Measurements from ENCODE around the gene NOTCH4.
"Not testable (repeated sequence)": the region's sequence is repeated elsewhere in the genome, so short reads cannot be mapped to it uniquely, and the experiment has no call there.

NOTCH4 gene

DNA sequence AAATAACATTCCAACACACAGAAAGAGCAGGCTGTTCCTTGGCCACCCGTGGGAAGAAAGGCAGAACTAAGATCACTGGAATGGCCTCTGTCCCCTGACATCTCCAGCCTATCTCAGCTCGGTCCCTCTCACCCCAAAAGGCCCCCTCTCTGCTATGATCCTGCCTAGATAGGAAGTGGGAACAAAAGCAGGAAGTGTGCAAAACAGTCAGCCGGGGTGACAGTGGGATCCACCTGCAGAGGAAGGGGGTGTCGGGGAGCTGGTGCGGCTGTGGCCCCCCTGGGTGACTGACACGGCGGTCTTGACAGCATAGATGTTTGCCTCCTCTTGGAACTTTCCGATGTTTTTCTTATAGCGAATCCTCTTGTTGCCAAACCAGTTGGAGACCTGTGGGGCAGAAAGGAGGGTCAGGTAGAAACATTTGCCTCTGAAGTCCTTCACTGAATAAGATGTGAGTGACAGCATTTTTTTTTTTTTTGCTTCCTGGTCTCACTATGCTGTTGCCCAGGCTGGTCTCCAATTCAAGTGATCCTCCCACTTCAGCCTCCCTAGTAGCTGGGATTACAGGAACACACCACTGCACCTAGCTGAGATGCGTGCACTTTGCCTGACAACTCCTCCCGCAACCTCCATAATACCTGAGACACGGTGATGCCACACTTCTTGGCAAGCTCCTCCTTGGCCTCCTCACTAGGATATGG, 36.7 kb downstream of the NOTCH4 start:
- CTCF ChIA-PET, result no interaction called here
- POLR2A ChIA-PET, result interaction anchor here (11.7 kb wide), 1 partner anchor 9 kb away, joined by 153 read pairs; the partner anchor contains the start of genes AGPAT1 and RNF5
- no peak for DNase-seq (ENCODE audit: extremely low spot score)
- no peak for TF ChIP-seq NFRKB (IDR thresholded peaks at IDR 0.05)
- TF ChIP-seq FOXA1 (IDR thresholded peaks at IDR 0.05), result no peak
- TF ChIP-seq ZNF384 (IDR thresholded peaks at IDR 0.05), result no peak
- TF ChIP-seq BHLHE40 (IDR thresholded peaks at IDR 0.05; ENCODE audit: borderline replicate concordance), result no peak
- TF ChIP-seq SUZ12 (IDR thresholded peaks at IDR 0.05), result no peak

DNA sequence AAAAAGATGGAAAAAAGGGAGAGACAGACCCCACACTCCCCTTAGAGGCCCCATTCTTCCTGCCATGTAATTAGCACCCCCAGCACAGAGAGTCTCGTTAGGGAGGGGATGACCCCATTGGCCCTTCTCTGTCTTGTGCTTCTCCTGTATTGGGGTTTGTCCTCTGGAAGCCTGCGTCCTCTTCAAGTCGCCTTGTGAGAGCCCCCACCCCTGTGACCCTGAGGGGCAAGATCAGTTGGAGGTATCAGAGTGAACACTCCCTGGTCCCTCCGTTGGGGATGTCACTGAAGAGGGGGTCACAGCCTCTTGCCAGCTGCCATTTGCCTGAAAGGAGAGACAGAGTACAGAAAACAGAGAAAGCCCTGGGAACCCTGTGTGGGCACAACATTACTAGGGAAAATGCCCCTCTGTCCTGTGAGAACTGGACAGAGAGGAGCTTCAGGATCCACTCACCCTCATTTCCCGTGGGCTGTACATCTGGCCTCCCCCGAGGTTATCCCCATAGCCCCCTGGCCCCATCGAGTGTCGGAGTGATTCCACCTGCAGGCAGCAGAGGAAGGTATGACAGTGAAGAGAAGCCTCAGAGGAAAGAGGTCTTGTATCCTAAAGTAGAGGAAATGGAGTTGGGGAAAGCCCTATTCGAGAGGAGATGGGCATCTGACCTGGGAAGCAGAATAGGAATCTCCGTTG, 37.6 kb downstream of the NOTCH4 start:
- POLR2A ChIA-PET, result interaction anchor here (1.3 to 11.7 kb wide), 2 partner anchors 8 to 10 kb away, joined by 3 to 153 read pairs; partner anchors contain the start of genes AGPAT1 and RNF5
- DNase-seq (ENCODE audit: extremely low spot score); CTCF ChIA-PET: not testable (repeated sequence)

- CTCF ChIA-PET, result not testable (repeated sequence)
- DNase-seq (ENCODE audit: extremely low spot score), result peak; percentile 51
- POLR2A ChIA-PET, result interaction anchor here (1.3 kb wide), 1 partner anchor 9 kb away, joined by 3 read pairs; the partner anchor contains the start of gene AGPAT1
Measured at GRCh38 chr6:32185681-32186131, 38.2 kb downstream of the NOTCH4 start.

DNA sequence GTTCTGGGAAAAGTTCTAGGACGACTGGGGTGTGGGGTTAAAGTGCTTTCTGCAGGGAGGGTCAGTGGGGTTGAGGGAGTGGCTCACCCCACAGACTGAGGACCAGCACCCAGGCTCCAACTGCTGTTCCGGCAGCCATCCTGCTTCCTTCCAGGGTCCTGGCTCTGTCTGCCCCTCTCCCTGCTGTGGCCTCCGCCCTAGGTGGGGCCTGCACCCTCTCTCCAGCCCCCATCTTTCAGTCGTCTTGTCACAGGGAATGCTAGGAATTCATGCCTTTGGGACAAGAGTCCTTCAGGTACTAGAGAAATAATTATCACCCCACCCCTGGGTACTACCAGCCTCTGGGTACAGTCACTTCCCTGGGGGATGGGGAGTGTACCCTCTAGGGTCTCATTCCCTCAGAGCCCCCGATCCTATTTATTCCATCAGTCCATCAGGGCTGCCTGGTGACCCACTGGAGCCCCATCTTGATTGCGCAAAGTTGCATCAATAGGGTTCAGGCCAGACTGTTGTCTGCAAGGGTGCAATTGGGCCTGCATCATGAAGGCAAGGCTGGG, 39.7 kb downstream of the NOTCH4 start, which contains the start of gene AGER:
TSS of gene AGER (minus strand) at position 170 of the 557 bp plus-strand sequence. CDS start at position 139, 31 bp downstream.
- POLR2A ChIA-PET, result no interaction called here
- no peak for DNase-seq (ENCODE audit: extremely low spot score)
- CTCF ChIA-PET, result no interaction called here
- TF ChIP-seq L3MBTL2 (conservative IDR thresholded peaks at IDR 0.05) (no peak), LEF1 (IDR thresholded peaks at IDR 0.05; ENCODE audit: borderline replicate concordance) (no peak), SP1 (IDR thresholded peaks at IDR 0.05) (no peak), NFRKB (IDR thresholded peaks at IDR 0.05) (no peak), ARNT (IDR thresholded peaks at IDR 0.05) (no peak), FOXA1 (IDR thresholded peaks at IDR 0.05) (no peak), ZNF384 (IDR thresholded peaks at IDR 0.05) (no peak), HDGF (IDR thresholded peaks at IDR 0.05; ENCODE audit: borderline replicate concordance) (no peak), SUZ12 (IDR thresholded peaks at IDR 0.05) (no peak)
- TF ChIP-seq, protein P1, sequence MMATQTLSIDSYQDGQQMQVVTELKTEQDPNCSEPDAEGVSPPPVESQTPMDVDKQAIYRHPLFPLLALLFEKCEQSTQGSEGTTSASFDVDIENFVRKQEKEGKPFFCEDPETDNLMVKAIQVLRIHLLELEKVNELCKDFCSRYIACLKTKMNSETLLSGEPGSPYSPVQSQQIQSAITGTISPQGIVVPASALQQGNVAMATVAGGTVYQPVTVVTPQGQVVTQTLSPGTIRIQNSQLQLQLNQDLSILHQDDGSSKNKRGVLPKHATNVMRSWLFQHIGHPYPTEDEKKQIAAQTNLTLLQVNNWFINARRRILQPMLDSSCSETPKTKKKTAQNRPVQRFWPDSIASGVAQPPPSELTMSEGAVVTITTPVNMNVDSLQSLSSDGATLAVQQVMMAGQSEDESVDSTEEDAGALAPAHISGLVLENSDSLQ (IDR thresholded peaks at IDR 0.05), result no peak

DNA sequence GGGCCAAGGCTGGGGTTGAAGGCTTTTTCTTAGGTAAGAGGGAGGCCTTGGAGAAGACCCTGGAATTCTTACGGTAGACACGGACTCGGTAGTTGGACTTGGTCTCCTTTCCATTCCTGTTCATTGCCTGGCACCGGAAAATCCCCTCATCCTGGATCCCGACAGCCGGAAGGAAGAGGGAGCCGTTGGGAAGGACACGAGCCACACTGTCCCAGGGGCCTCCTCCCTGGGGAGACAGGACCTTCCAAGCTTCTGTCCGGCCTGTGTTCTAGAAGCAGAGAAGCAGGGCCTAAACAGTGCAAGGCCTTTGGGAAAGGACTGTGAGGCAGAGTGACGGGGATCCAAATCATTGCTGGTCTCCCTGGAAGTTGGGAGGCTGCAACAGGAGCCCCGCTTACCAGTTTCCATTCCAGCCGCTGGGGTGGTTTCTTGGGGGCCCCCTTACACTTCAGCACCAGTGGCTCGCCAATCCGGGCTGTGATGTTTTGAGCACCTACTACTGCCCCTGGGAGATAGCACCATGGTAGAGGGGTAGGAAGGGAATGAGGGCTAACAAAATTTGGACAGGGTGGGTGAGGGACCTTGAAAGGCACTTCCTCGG, 40.3 kb downstream of the NOTCH4 start:
- no peak for TF ChIP-seq FOXM1 (IDR thresholded peaks at IDR 0.05; ENCODE audit: borderline replicate concordance)
- TF ChIP-seq, protein P1 (IDR thresholded peaks at IDR 0.05), result no peak
- TF ChIP-seq SP1 (IDR thresholded peaks at IDR 0.05), result no peak
- TF ChIP-seq SUZ12 (IDR thresholded peaks at IDR 0.05), result no peak
- no peak for TF ChIP-seq ELF4 (IDR thresholded peaks at IDR 0.05)
- no peak for TF ChIP-seq FOXK2 (IDR thresholded peaks at IDR 0.05)
- no peak for TF ChIP-seq LEF1 (IDR thresholded peaks at IDR 0.05; ENCODE audit: borderline replicate concordance)
- ChIA-PET CTCF (no interaction called here), POLR2A (interaction anchor here (2.7 kb wide), 1 partner anchor 12 kb away, joined by 11 read pairs; no protein-coding TSS in a partner anchor)
- no peak for DNase-seq (ENCODE audit: extremely low spot score)

DNA sequence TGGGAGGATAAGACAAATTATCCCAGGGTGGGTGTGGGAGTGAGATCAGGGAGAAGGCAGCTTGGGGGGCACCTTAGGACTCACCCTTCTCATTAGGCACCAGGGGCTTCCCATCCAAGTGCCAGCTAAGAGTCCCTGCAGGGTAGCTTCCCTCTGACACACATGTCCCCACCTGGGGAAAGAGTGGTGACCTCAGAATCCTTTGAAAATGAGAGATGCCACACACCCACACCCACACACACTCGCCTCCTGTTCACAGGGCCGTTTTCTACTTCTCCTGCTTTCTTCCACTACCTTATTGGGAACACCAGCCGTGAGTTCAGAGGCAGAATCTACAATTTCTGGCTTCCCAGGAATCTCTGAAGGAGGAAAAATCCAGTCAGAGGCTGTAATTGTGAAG, 40.8 kb downstream of the NOTCH4 start:
- TF ChIP-seq FOXM1 (IDR thresholded peaks at IDR 0.05; ENCODE audit: borderline replicate concordance), result no peak
- TF ChIP-seq, protein P1 (IDR thresholded peaks at IDR 0.05), result no peak
- no peak for TF ChIP-seq FOXA1 (IDR thresholded peaks at IDR 0.05)
- no peak for TF ChIP-seq CTBP1 (IDR thresholded peaks at IDR 0.05; ENCODE audit: borderline replicate concordance)
- no peak for TF ChIP-seq NFRKB (IDR thresholded peaks at IDR 0.05)
- TF ChIP-seq L3MBTL2 (conservative IDR thresholded peaks at IDR 0.05), result no peak
- TF ChIP-seq ZNF384 (IDR thresholded peaks at IDR 0.05), result no peak
- TF ChIP-seq ELF4 (IDR thresholded peaks at IDR 0.05), result no peak
- TF ChIP-seq ARNT (IDR thresholded peaks at IDR 0.05), result no peak
- no peak for TF ChIP-seq SP1 (IDR thresholded peaks at IDR 0.05)
- no peak for TF ChIP-seq BHLHE40 (IDR thresholded peaks at IDR 0.05; ENCODE audit: borderline replicate concordance)
- no peak for TF ChIP-seq FOXK2 (IDR thresholded peaks at IDR 0.05)
- TF ChIP-seq TARDBP (IDR thresholded peaks at IDR 0.05), result no peak
- no peak for TF ChIP-seq SUZ12 (IDR thresholded peaks at IDR 0.05)
- TF ChIP-seq LEF1 (IDR thresholded peaks at IDR 0.05; ENCODE audit: borderline replicate concordance), result no peak
- TF ChIP-seq HDGF (IDR thresholded peaks at IDR 0.05; ENCODE audit: borderline replicate concordance), result no peak
- ChIA-PET POLR2A (interaction anchor here (0.7 to 2.7 kb wide), 2 partner anchors 12 to 54 kb away, joined by 3 to 11 read pairs; partner anchors contain the start of gene ATF6B), CTCF (no interaction called here)
- no peak for DNase-seq (ENCODE audit: extremely low spot score)
